ENCODE data around the gene MDFIC2.
"Not testable (repeated sequence)": the region's sequence is repeated elsewhere in the genome, so short reads cannot be mapped to it uniquely, and the experiment has no call there.

Gene MDFIC2

GRCh38 chr3:70312336-70312735 lies at the start of gene MDFIC2:
Gene MDFIC2 (minus strand): TSS chr3:70312638. CDS start chr3:70311973, 665 bp downstream.
- no peak for DNase-seq

- no peak for DNase-seq
These were observed 48.7 kb upstream of the MDFIC2 start for GRCh38 chr3:70360979-70361760.

- no peak for DNase-seq
These were observed 47.3 kb upstream of the MDFIC2 start for GRCh38 chr3:70359711-70360110.

GRCh38 chr3:70358978-70359580 lies 46.6 kb upstream of the MDFIC2 start:
- no peak for DNase-seq

GRCh38 chr3:70352215-70352614 lies 39.8 kb upstream of the MDFIC2 start:
- no peak for DNase-seq

- DNase-seq = no peak
These were observed 29.7 kb upstream of the MDFIC2 start for GRCh38 chr3:70342149-70342548.

GRCh38 chr3:70336885-70337284 lies 24.4 kb upstream of the MDFIC2 start:
- not testable (repeated sequence) for DNase-seq

- no peak for DNase-seq
These were observed 20.6 kb upstream of the MDFIC2 start for GRCh38 chr3:70333080-70333479.

GRCh38 chr3:70315021-70315420 lies 2.6 kb upstream of the MDFIC2 start:
- DNase-seq = no peak

GRCh38 chr3:70310809-70311208 lies 1.6 kb downstream of the MDFIC2 start:
- no peak for DNase-seq

- DNase-seq = no peak
These were observed 2.8 kb downstream of the MDFIC2 start for GRCh38 chr3:70309591-70309990.

- no peak for DNase-seq
These were observed 3.7 kb downstream of the MDFIC2 start for GRCh38 chr3:70308760-70309159.

- DNase-seq = no peak
These were observed 5.7 kb downstream of the MDFIC2 start for GRCh38 chr3:70306736-70307135.

GRCh38 chr3:70298385-70298784 lies 14.1 kb downstream of the MDFIC2 start:
- DNase-seq = no peak

- DNase-seq = no peak
These were observed 21.3 kb downstream of the MDFIC2 start for GRCh38 chr3:70291097-70291482.

GRCh38 chr3:70290431-70291096 lies 21.9 kb downstream of the MDFIC2 start:
- not testable (repeated sequence) for DNase-seq

- DNase-seq = no peak
These were observed 30.8 kb downstream of the MDFIC2 start for GRCh38 chr3:70281663-70282062.

GRCh38 chr3:70277304-70277703 lies 35.1 kb downstream of the MDFIC2 start:
- no peak for DNase-seq

GRCh38 chr3:70276901-70277300 lies 35.5 kb downstream of the MDFIC2 start:
- DNase-seq = no peak

- DNase-seq = no peak
These were observed 38.9 kb downstream of the MDFIC2 start for GRCh38 chr3:70273492-70273891.

- DNase-seq = no peak
These were observed 39.6 kb downstream of the MDFIC2 start for GRCh38 chr3:70272798-70273197.

GRCh38 chr3:70264122-70264780 lies 48.2 kb downstream of the MDFIC2 start:
- DNase-seq = no peak

- DNase-seq = no peak
These were observed 51.2 kb downstream of the MDFIC2 start for GRCh38 chr3:70261283-70261682.

GRCh38 chr3:70256566-70256965 lies 55.9 kb downstream of the MDFIC2 start:
- no peak for DNase-seq
